HG02798 (cell line): ENCODE data around the gene TEKT5.

Source experiments
- ATAC-seq: cut with Tn5 transposase; IDR thresholded peaks from one replicate; pipeline ENCODE4 v1.9.1; 2021; ENCODE audit warnings: mild to moderate bottlenecking; ENCODE audit not compliant: unreplicated experiment, poor library complexity

TEKT5 gene

GRCh38 chr16:10614685-10615084 lies 80.0 kb downstream of the TEKT5 start:
- ATAC-seq: no peak

GRCh38 chr16:10613785-10614485 lies 80.8 kb downstream of the TEKT5 start:
- no peak for ATAC-seq

- no peak for ATAC-seq
These were observed 82.0 kb downstream of the TEKT5 start for GRCh38 chr16:10612649-10613179.

- no peak for ATAC-seq
These were observed 82.8 kb downstream of the TEKT5 start for GRCh38 chr16:10611825-10612342.

GRCh38 chr16:10610499-10611184 lies 84.1 kb downstream of the TEKT5 start:
- ATAC-seq: no peak

GRCh38 chr16:10609402-10609774 lies 85.3 kb downstream of the TEKT5 start:
- ATAC-seq: no peak

- no peak for ATAC-seq
These were observed 85.9 kb downstream of the TEKT5 start for GRCh38 chr16:10608687-10609401.

- ATAC-seq: no peak
These were observed 87.6 kb downstream of the TEKT5 start for GRCh38 chr16:10607157-10607556.

GRCh38 chr16:10606607-10607006 lies 88.1 kb downstream of the TEKT5 start:
- ATAC-seq: no peak

GRCh38 chr16:10605636-10606035 lies 89.1 kb downstream of the TEKT5 start:
- no peak for ATAC-seq

- no peak for ATAC-seq
These were observed 93.0 kb downstream of the TEKT5 start for GRCh38 chr16:10601444-10602408.

GRCh38 chr16:10600782-10601443 lies 93.8 kb downstream of the TEKT5 start:
- ATAC-seq: peak; percentile 44

GRCh38 chr16:10599626-10600025 lies 95.1 kb downstream of the TEKT5 start:
- ATAC-seq: no peak

GRCh38 chr16:10598157-10598556 lies 96.6 kb downstream of the TEKT5 start:
- no peak for ATAC-seq

- ATAC-seq: no peak
These were observed 97.5 kb downstream of the TEKT5 start for GRCh38 chr16:10597187-10597601.

- ATAC-seq: no peak
These were observed 100.3 kb downstream of the TEKT5 start for GRCh38 chr16:10594312-10594950.

- ATAC-seq: no peak
These were observed 102.1 kb downstream of the TEKT5 start for GRCh38 chr16:10592611-10593010.

GRCh38 chr16:10590342-10590741 lies 104.4 kb downstream of the TEKT5 start:
- ATAC-seq: no peak

GRCh38 chr16:10589109-10589508 lies 105.6 kb downstream of the TEKT5 start:
- ATAC-seq: no peak
